HepG2 (cell line): ENCODE data around the gene HLCS. TPM values are rescaled to one million over a fixed set of nuclear protein-coding genes. Genes with fewer than 3 reads are reported as not detected.

Experiments
- CREB1 ChIP-seq, 2 experiments: fragments of 450-650 bp in 1 of 2; IDR thresholded peaks; 2 replicates each; pipeline ENCODE4 v1.6.1; 2016 to 2017; ENCODE audit warnings: control low read depth in 1 of 2, mild to moderate bottlenecking in 1 of 2, missing compliant biosample characterization in 1 of 2, missing genetic modification characterization in 1 of 2
- CREM ChIP-seq, 2 experiments: sonication (generic) in 1 of 2; formaldehyde crosslinking in 1 of 2; IDR thresholded peaks; 2 replicates each; pipeline versions ENCODE4 v1.4.0 to v1.6.1; 2016 to 2020; ENCODE audit warnings: antibody characterized with exemption in 1 of 2, mild to moderate bottlenecking in 1 of 2, missing genetic modification reagents in 1 of 2
- HDAC2 ChIP-seq: sonication (generic); formaldehyde crosslinking; IDR thresholded peaks from 2 replicates; pipeline ENCODE4 v1.4.0; 2020; ENCODE audit warnings: missing genetic modification reagents
- KDM6A ChIP-seq: IDR thresholded peaks from 2 replicates; pipeline ENCODE4 v1.6.1; 2016; ENCODE audit warnings: low read depth
- NR2F6 ChIP-seq, 2 experiments: IDR thresholded peaks; 2 replicates each; pipeline ENCODE4 v1.6.1; 2016; ENCODE audit warnings: antibody characterized with exemption in 1 of 2, mild to moderate bottlenecking in 1 of 2
- REPIN1 ChIP-seq: sonication (generic); formaldehyde crosslinking; IDR thresholded peaks from 2 replicates; pipeline ENCODE4 v1.8.0; 2022; ENCODE audit warnings: missing genetic modification reagents, low read depth, mild to moderate bottlenecking, borderline replicate concordance
- SOX6 ChIP-seq, 2 experiments: fragments of 450-650 bp in 1 of 2; sonication (generic) in 1 of 2; formaldehyde crosslinking in 1 of 2; IDR thresholded peaks; 2 replicates each; pipeline versions ENCODE4 v1.4.0 to v1.6.1; 2017 to 2020; ENCODE audit warnings: antibody characterized with exemption in 1 of 2, mild to moderate bottlenecking in 1 of 2, missing genetic modification reagents in 1 of 2
- ZFP90 ChIP-seq: sonication (generic); formaldehyde crosslinking; IDR thresholded peaks from 2 replicates; pipeline ENCODE4 v1.8.0; 2022; ENCODE audit warnings: missing genetic modification reagents, mild to moderate bottlenecking, inconsistent platforms, borderline replicate concordance
- ZKSCAN8 ChIP-seq: IDR thresholded peaks from 2 replicates; pipeline ENCODE4 v1.6.1; 2016; ENCODE audit warnings: borderline replicate concordance, missing genetic modification reagents, missing compliant biosample characterization
- ZNF30 ChIP-seq: sonication (generic); formaldehyde crosslinking; IDR thresholded peaks from 2 replicates; pipeline ENCODE4 v1.5.0; 2020; ENCODE audit warnings: mild to moderate bottlenecking, missing genetic modification reagents
- ZNF331 ChIP-seq: sonication (generic); formaldehyde crosslinking; IDR thresholded peaks from 2 replicates; pipeline ENCODE4 v1.4.0; 2020; ENCODE audit warnings: missing genetic modification reagents
- ZNF430 ChIP-seq: sonication (generic); formaldehyde crosslinking; IDR thresholded peaks from 2 replicates; pipeline ENCODE4 v1.9.0; 2021; ENCODE audit warnings: mild to moderate bottlenecking, missing genetic modification reagents
- ZNF546 ChIP-seq: sonication (generic); formaldehyde crosslinking; conservative IDR thresholded peaks from 2 replicates; pipeline ENCODE4 v1.8.1; 2023; ENCODE audit warnings: mild to moderate bottlenecking, missing genetic modification reagents
- ZNF609 ChIP-seq: sonication (generic); formaldehyde crosslinking; IDR thresholded peaks from 2 replicates; pipeline ENCODE4 v1.4.0; 2020; ENCODE audit warnings: mild to moderate bottlenecking, missing genetic modification reagents, borderline replicate concordance
- polyA plus RNA-seq, 8 experiments: library from polyadenylated mRNA; depleted of rRNA in 3 of 8; stranded (reverse) in 7 of 8; unstranded in 1 of 8; fragments of >200 nt; fragmentation: Illumina TruSeq in 4 of 8; extraction: Trizol in 4 of 8; gene quantifications; 2 replicates each; pipeline versions ENCODE4 v1.2.1 to v1.2.3, GENCODE V29; 2011 to 2016; ENCODE audit warnings: low read depth in 4 of 8, missing spikeins in 1 of 8, mixed read lengths in 1 of 8; ENCODE audit not compliant: insufficient read depth in 1 of 8
- total RNA-seq, 5 experiments: library from RNA; depleted of rRNA; stranded (reverse); fragments of >200 nt; fragmentation: Illumina TruSeq; extraction: Trizol; gene quantifications; 2 replicates each; pipeline ENCODE4 v1.2.3, GENCODE V29; 2016; ENCODE audit warnings: low read depth in 1 of 5
- TF ChIP-seq, protein P1 (sequence below): IDR thresholded peaks from 2 replicates; pipeline ENCODE4 v1.6.1; 2016; ENCODE audit warnings: low read depth, missing genetic modification reagents, missing compliant biosample characterization
- TF ChIP-seq, protein P2 (sequence below): sonication (generic); formaldehyde crosslinking; IDR thresholded peaks from 2 replicates; pipeline ENCODE4 v1.5.1; 2020; ENCODE audit warnings: mild to moderate bottlenecking, moderate library complexity, missing genetic modification reagents

The HLCS gene
- total and polyA plus RNA-seq, 2 of the 13 experiments (the other 11 are each of a cell fraction or from before 2014, with no cell fraction given): 7.9 to 12.3 TPM

GRCh38 chr21:36858320-36858957 is 108.0 kb downstream of the HLCS start (continued):
- TF ChIP-seq ZNF609 (CRISPR knock-in tag) (peak; percentile 50; the same call in 1 of the 2 replicates), ZFP90 (CRISPR knock-in tag) (no peak), CREB1 (IDR thresholded peaks at IDR 0.05) (no peak), CREB1 (CRISPR knock-in tag; IDR thresholded peaks at IDR 0.05) (peak; percentile 34; the same call in 1 of the 2 replicates), SOX6 (IDR thresholded peaks at IDR 0.05) (no peak), SOX6 (CRISPR knock-in tag; IDR thresholded peaks at IDR 0.05) (peak; percentile 84), ZKSCAN8 (0 out of 2 replicates have a peak, but pooled peaks have one; percentile 31), CREM (IDR thresholded peaks at IDR 0.05) (peak; percentile 75; the same call in 1 of the 2 replicates), CREM (CRISPR knock-in tag; IDR thresholded peaks at IDR 0.05) (no peak), ZNF430 (CRISPR knock-in tag) (no peak), ZNF331 (CRISPR knock-in tag) (0 out of 2 replicates have a peak, but pooled peaks have one; percentile 27), KDM6A (0 out of 2 replicates have a peak, but pooled peaks have one; percentile 33), ZNF30 (CRISPR knock-in tag) (no peak), REPIN1 (CRISPR knock-in tag) (no peak), HDAC2 (CRISPR knock-in tag) (peak; percentile 71), NR2F6 (IDR thresholded peaks at IDR 0.05) (peak; percentile 51; the same call in 1 of the 2 replicates), NR2F6 (CRISPR knock-in tag; IDR thresholded peaks at IDR 0.05) (no peak), ZNF546 (CRISPR knock-in tag) (no peak)
- TF ChIP-seq, protein P1, sequence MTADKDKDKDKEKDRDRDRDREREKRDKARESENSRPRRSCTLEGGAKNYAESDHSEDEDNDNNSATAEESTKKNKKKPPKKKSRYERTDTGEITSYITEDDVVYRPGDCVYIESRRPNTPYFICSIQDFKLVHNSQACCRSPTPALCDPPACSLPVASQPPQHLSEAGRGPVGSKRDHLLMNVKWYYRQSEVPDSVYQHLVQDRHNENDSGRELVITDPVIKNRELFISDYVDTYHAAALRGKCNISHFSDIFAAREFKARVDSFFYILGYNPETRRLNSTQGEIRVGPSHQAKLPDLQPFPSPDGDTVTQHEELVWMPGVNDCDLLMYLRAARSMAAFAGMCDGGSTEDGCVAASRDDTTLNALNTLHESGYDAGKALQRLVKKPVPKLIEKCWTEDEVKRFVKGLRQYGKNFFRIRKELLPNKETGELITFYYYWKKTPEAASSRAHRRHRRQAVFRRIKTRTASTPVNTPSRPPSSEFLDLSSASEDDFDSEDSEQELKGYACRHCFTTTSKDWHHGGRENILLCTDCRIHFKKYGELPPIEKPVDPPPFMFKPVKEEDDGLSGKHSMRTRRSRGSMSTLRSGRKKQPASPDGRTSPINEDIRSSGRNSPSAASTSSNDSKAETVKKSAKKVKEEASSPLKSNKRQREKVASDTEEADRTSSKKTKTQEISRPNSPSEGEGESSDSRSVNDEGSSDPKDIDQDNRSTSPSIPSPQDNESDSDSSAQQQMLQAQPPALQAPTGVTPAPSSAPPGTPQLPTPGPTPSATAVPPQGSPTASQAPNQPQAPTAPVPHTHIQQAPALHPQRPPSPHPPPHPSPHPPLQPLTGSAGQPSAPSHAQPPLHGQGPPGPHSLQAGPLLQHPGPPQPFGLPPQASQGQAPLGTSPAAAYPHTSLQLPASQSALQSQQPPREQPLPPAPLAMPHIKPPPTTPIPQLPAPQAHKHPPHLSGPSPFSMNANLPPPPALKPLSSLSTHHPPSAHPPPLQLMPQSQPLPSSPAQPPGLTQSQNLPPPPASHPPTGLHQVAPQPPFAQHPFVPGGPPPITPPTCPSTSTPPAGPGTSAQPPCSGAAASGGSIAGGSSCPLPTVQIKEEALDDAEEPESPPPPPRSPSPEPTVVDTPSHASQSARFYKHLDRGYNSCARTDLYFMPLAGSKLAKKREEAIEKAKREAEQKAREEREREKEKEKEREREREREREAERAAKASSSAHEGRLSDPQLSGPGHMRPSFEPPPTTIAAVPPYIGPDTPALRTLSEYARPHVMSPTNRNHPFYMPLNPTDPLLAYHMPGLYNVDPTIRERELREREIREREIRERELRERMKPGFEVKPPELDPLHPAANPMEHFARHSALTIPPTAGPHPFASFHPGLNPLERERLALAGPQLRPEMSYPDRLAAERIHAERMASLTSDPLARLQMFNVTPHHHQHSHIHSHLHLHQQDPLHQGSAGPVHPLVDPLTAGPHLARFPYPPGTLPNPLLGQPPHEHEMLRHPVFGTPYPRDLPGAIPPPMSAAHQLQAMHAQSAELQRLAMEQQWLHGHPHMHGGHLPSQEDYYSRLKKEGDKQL: 0 out of 2 replicates have a peak, but pooled peaks have one; percentile 31
- TF ChIP-seq, protein P2, sequence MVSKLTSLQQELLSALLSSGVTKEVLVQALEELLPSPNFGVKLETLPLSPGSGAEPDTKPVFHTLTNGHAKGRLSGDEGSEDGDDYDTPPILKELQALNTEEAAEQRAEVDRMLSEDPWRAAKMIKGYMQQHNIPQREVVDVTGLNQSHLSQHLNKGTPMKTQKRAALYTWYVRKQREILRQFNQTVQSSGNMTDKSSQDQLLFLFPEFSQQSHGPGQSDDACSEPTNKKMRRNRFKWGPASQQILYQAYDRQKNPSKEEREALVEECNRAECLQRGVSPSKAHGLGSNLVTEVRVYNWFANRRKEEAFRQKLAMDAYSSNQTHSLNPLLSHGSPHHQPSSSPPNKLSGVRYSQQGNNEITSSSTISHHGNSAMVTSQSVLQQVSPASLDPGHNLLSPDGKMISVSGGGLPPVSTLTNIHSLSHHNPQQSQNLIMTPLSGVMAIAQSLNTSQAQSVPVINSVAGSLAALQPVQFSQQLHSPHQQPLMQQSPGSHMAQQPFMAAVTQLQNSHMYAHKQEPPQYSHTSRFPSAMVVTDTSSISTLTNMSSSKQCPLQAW (CRISPR knock-in tag): 0 out of 2 replicates have a peak, but pooled peaks have one; percentile 22
